GM23338 (cell line): ENCODE data around the gene GPD1L. TPM values are rescaled to one million over a fixed set of nuclear protein-coding genes. Genes with fewer than 3 reads are reported as not detected.

Experiments
- ATAC-seq: fragments of 200-7000 bp; cut with Tn5 transposase; 3 replicates; pipeline ENCODE4 v1.9.1; 2020
- DNase-seq: peaks from one replicate; pipeline ENCODE4 v3.0.0-alpha.2; 2015; ENCODE audit warnings: low spot score
- H2AFZ ChIP-seq: fragments of 200-600 bp; sonication (generic); 2 replicates; pipeline ENCODE4 v1.8.0; 2016; ENCODE audit warnings: antibody characterized with exemption, mild to moderate bottlenecking, moderate library complexity
- H3F3A ChIP-seq: fragments of 200-600 bp; sonication (generic); replicated peaks from 2 replicates; pipeline ENCODE4 v1.8.0; 2017; ENCODE audit warnings: antibody characterized with exemption, mixed run types, low read depth
- H3K27ac ChIP-seq: fragments of 200-600 bp; sonication (generic); 2 replicates; pipeline ENCODE4 v1.6.1; 2016; ENCODE audit warnings: low read depth
- H3K27me3 ChIP-seq: fragments of 200-600 bp; sonication (generic); 2 replicates; pipeline ENCODE4 v1.8.0; 2016; ENCODE audit warnings: mild to moderate bottlenecking, mixed run types, moderate library complexity; ENCODE audit not compliant: insufficient read depth
- H3K36me3 ChIP-seq: fragments of 200-600 bp; sonication (generic); 2 replicates; pipeline ENCODE4 v1.8.0; 2016; ENCODE audit warnings: mild to moderate bottlenecking; ENCODE audit not compliant: insufficient read depth
- H3K4me1 ChIP-seq: fragments of 200-600 bp; sonication (generic); 2 replicates; pipeline ENCODE4 v1.8.0; 2016; ENCODE audit warnings: mild to moderate bottlenecking, moderate library complexity; ENCODE audit not compliant: insufficient read depth
- H3K4me2 ChIP-seq: fragments of 200-600 bp; sonication (generic); 2 replicates; pipeline ENCODE4 v1.7.1; 2017; ENCODE audit warnings: mixed run types
- H3K4me3 ChIP-seq: fragments of 200-600 bp; sonication (generic); 2 replicates; pipeline ENCODE4 v1.6.1; 2016; ENCODE audit warnings: mixed run types
- H3K79me2 ChIP-seq: fragments of 200-600 bp; sonication (generic); replicated peaks from 2 replicates; pipeline ENCODE4 v1.8.0; 2017; ENCODE audit warnings: mild to moderate bottlenecking; ENCODE audit not compliant: insufficient read depth
- H3K9me2 ChIP-seq: fragments of 200-600 bp; sonication (generic); 2 replicates; pipeline ENCODE4 v1.8.0; 2017; ENCODE audit not compliant: insufficient read depth
- H4K20me1 ChIP-seq: fragments of 200-600 bp; sonication (generic); replicated peaks from 2 replicates; pipeline ENCODE4 v1.8.0; 2017; ENCODE audit warnings: mild to moderate bottlenecking; ENCODE audit not compliant: insufficient read depth
- H3K27ac Mint-ChIP-seq: 2 replicates; pipeline ENCODE4 v1.8.0; 2020; ENCODE audit warnings: inconsistent platforms, mild to moderate bottlenecking, moderate library complexity, mixed read lengths
- H3K27me3 Mint-ChIP-seq: 3 replicates; pipeline ENCODE4 v1.8.0; 2022; ENCODE audit warnings: low read depth, mild to moderate bottlenecking, moderate library complexity, mixed read lengths, inconsistent platforms; ENCODE audit not compliant: insufficient read depth, poor library complexity
- H3K36me3 Mint-ChIP-seq: 3 replicates; pipeline ENCODE4 v1.8.0; 2021; ENCODE audit warnings: low read depth, mild to moderate bottlenecking, inconsistent platforms, moderate library complexity, mixed read lengths
- H3K4me1 Mint-ChIP-seq: 3 replicates; pipeline ENCODE4 v1.8.0; 2020; ENCODE audit warnings: mild to moderate bottlenecking, inconsistent platforms, mixed read lengths
- H3K4me3 Mint-ChIP-seq: 3 replicates; pipeline ENCODE4 v1.8.0; 2021; ENCODE audit warnings: moderate library complexity, mild to moderate bottlenecking, inconsistent platforms, mixed read lengths
- H3K9me3 Mint-ChIP-seq: 3 replicates; pipeline ENCODE4 v1.8.0; 2020; ENCODE audit warnings: moderate library complexity, mild to moderate bottlenecking, inconsistent platforms, mixed read lengths
- CREB1 ChIP-seq: fragments of 250-450 bp; sonication (Bioruptor Pico); IDR thresholded peaks from 2 replicates; pipeline ENCODE4 v1.5.0; 2020; ENCODE audit warnings: low read depth, mild to moderate bottlenecking, moderate library complexity
- CTCF ChIP-seq, 2 experiments: fragments of 200-600 bp in 1 of 2; sonication (generic) in 1 of 2; conservative IDR thresholded peaks; 2 replicates each; pipeline versions ENCODE4 v1.5.1 to v1.6.1; 2016 to 2017; ENCODE audit warnings: antibody characterized with exemption in 2 of 2, low read depth in 2 of 2, mild to moderate bottlenecking in 2 of 2, moderate library complexity in 1 of 2
- ETS1 ChIP-seq: IDR thresholded peaks from 2 replicates; pipeline ENCODE4 v1.6.1; 2016; ENCODE audit warnings: antibody characterized with exemption
- EZH2 ChIP-seq: fragments of 200-600 bp; sonication (generic); IDR thresholded peaks from one replicate; pipeline ENCODE4 v1.8.0; 2017; ENCODE audit warnings: antibody characterized with exemption, mild to moderate bottlenecking, low read depth; ENCODE audit not compliant: unreplicated experiment
- EZH2phosphoT487 ChIP-seq: fragments of 200-600 bp; sonication (generic); IDR thresholded peaks from one replicate; pipeline ENCODE4 v1.8.1; 2018; ENCODE audit warnings: antibody characterized with exemption; ENCODE audit not compliant: unreplicated experiment
- JUNB ChIP-seq: IDR thresholded peaks from one replicate; pipeline ENCODE4 v1.6.1; 2016; ENCODE audit warnings: antibody characterized with exemption; ENCODE audit not compliant: unreplicated experiment
- NANOG ChIP-seq: IDR thresholded peaks from 2 replicates; pipeline ENCODE4 v1.6.1; 2016; ENCODE audit warnings: antibody characterized with exemption, borderline replicate concordance
- STAT1 ChIP-seq: IDR thresholded peaks from one replicate; pipeline ENCODE4 v1.6.1; 2016; ENCODE audit warnings: antibody characterized with exemption; ENCODE audit not compliant: unreplicated experiment
- ZNF114 ChIP-seq: fragments of 250-450 bp; sonication (Bioruptor Pico); IDR thresholded peaks from 2 replicates; pipeline ENCODE4 v1.5.0; 2020; ENCODE audit warnings: mild to moderate bottlenecking, moderate library complexity
- ZNF331 ChIP-seq: fragments of 250-450 bp; sonication (Bioruptor Pico); IDR thresholded peaks from 2 replicates; pipeline ENCODE4 v1.5.0; 2020; ENCODE audit warnings: low read depth, mild to moderate bottlenecking, moderate library complexity
- ZNF462 ChIP-seq: fragments of 250-450 bp; sonication (Bioruptor Pico); IDR thresholded peaks from 2 replicates; pipeline ENCODE4 v1.5.0; 2020; ENCODE audit warnings: mild to moderate bottlenecking, moderate library complexity
- polyA plus RNA-seq: library from polyadenylated mRNA; unstranded; fragments of >200 nt; fragmentation: Nextera tagmentation; extraction: Ambion mirVana; gene quantifications from 2 replicates; pipeline ENCODE4 v1.2.1, GENCODE V29; 2016
- total RNA-seq: library from RNA; depleted of rRNA; stranded (reverse); fragments of >200 nt; shearing (Covaris generic); gene quantifications from 2 replicates; pipeline ENCODE4 v1.2.3, GENCODE V29; 2014

Gene GPD1L
- total and polyA plus RNA-seq, 2 experiments from 2014 or later = 2.0 to 6.4 TPM

- Histone ChIP-seq H4K20me1 (no peaks in the 10 kb centered on the region), H3K79me2 (no peaks in the 10 kb centered on the region), H3K4me2 (no peak overlapping the region), H3K27me3 (no peaks in the 10 kb centered on the region), H3K36me3 (no peaks in the 10 kb centered on the region), H3K4me1 (peaks cover under 1% of the 10 kb centered on the region; the same call in 1 of the 2 replicates), H2AFZ (peak overlapping the region; percentile 70; the same call in 1 of the 2 replicates), H3F3A (no peaks in the 10 kb centered on the region), H3K27ac (no peak overlapping the region), H3K4me3 (no peak overlapping the region), H3K9me2 (no peaks in the 10 kb centered on the region)
- no peak for TF ChIP-seq ZNF462 (CRISPR knock-in tag)
- no peak for TF ChIP-seq CTCF (conservative IDR thresholded peaks at IDR 0.05; ENCODE audit: low read depth in 2 of 2)
- no peak for TF ChIP-seq CREB1 (CRISPR knock-in tag)
- TF ChIP-seq EZH2 = no peak
- no peak for TF ChIP-seq EZH2phosphoT487
- no peak for TF ChIP-seq STAT1
- TF ChIP-seq ZNF331 (CRISPR knock-in tag) = no peak
- no peak for TF ChIP-seq NANOG
- no peak for TF ChIP-seq JUNB
- no peak for TF ChIP-seq ETS1
- no peak for TF ChIP-seq ZNF114 (CRISPR knock-in tag)
- Mint-ChIP-seq H3K27me3 (peaks cover 2% of the 10 kb centered on the region), H3K36me3 (no peaks in the 10 kb centered on the region), H3K4me3 (no peak overlapping the region), H3K9me3 (no peaks in the 10 kb centered on the region), H3K27ac (no peak overlapping the region), H3K4me1 (peaks cover 6% of the 10 kb centered on the region)
- DNase-seq (no peak), ATAC-seq (no peak)
Measured at GRCh38 chr3:32181365-32181764, 74.9 kb downstream of the GPD1L start.
